HFF-Myc (cell line): ENCODE measurements around the gene TRIM14.

Experiments
- DNase-seq: peaks from one replicate; pipeline ENCODE4 v3.0.0-alpha.2; 2011; ENCODE audit warnings: low read depth; ENCODE audit errors: extremely low read depth
- H3K4me3 ChIP-seq: replicated peaks from 2 replicates; pipeline ENCODE4 v1.5.1; 2011; ENCODE audit warnings: low read depth, mild to moderate bottlenecking, control low read depth, low read length
- TF ChIP-seq, protein P1 (sequence below): IDR thresholded peaks from 2 replicates; pipeline ENCODE4 v1.5.1; 2012; ENCODE audit warnings: mild to moderate bottlenecking, low read depth, low read length, control low read depth; ENCODE audit errors: missing control alignments

TRIM14 gene

DNA sequence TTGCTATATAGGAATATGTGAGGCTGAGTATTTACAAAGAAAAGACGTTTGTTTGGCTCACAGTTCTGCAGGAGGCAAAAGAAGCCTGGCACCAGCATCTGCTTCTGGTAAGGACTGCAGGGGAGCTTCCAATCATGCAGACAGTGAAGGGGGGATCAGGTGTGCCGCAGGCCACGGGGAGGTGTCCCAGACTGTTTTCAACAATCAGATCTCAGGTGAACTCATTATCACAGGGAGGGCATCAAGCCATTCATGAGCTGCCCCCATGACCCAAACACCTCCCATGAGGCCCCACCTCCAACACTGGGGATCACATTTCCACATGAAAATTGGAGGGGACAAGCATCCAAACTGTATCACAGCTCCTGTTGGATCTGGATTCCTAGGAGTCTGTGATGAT, 30.4 kb upstream of the TRIM14 start:
- TF ChIP-seq, protein P1, sequence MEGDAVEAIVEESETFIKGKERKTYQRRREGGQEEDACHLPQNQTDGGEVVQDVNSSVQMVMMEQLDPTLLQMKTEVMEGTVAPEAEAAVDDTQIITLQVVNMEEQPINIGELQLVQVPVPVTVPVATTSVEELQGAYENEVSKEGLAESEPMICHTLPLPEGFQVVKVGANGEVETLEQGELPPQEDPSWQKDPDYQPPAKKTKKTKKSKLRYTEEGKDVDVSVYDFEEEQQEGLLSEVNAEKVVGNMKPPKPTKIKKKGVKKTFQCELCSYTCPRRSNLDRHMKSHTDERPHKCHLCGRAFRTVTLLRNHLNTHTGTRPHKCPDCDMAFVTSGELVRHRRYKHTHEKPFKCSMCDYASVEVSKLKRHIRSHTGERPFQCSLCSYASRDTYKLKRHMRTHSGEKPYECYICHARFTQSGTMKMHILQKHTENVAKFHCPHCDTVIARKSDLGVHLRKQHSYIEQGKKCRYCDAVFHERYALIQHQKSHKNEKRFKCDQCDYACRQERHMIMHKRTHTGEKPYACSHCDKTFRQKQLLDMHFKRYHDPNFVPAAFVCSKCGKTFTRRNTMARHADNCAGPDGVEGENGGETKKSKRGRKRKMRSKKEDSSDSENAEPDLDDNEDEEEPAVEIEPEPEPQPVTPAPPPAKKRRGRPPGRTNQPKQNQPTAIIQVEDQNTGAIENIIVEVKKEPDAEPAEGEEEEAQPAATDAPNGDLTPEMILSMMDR, result no peak
- H3K4me3 ChIP-seq, result no peak overlapping the region
- DNase-seq, result no peak

DNA sequence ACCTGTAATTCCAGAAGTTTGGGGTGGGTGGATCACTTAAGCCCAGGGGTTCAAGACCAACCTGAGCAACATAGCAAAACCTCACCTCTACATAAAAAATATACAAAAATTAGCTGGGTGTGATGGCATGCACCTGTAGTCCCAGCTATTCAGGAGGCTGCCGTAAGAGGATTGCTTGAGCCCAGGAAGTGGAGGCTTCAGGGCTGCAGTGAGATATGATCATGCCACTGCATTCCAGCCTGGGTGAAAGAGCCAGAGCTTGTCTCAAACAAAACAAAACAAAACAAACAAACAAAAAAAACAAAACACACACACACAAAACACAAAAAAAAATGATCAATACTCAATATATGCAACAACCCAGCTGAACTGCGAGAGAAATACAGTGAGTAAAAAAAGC, 29.5 kb upstream of the TRIM14 start:
- TF ChIP-seq, protein P1, result no peak
- no peak overlapping the region for H3K4me3 ChIP-seq
- DNase-seq, result no peak

DNA sequence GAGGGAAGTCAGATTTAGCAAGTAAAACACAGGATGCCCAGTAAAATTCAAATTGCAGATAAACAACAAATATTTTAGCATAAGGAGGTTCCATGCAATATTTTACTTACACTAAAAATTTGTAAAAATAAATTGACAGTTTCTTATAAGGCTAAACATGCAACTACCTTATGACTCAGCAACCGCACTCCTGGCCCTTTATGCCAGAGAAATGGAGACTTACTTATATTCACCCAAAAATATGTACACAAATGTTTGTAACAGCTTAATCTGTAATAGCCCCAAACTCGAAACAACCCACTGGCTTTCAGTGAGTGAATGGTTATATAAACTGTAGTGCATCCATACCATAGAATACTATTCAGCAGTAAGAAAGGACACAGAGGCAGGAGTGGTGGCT, 28.6 kb upstream of the TRIM14 start:
- no peak for DNase-seq
- H3K4me3 ChIP-seq, result no peak overlapping the region
- TF ChIP-seq, protein P1, result no peak

DNA sequence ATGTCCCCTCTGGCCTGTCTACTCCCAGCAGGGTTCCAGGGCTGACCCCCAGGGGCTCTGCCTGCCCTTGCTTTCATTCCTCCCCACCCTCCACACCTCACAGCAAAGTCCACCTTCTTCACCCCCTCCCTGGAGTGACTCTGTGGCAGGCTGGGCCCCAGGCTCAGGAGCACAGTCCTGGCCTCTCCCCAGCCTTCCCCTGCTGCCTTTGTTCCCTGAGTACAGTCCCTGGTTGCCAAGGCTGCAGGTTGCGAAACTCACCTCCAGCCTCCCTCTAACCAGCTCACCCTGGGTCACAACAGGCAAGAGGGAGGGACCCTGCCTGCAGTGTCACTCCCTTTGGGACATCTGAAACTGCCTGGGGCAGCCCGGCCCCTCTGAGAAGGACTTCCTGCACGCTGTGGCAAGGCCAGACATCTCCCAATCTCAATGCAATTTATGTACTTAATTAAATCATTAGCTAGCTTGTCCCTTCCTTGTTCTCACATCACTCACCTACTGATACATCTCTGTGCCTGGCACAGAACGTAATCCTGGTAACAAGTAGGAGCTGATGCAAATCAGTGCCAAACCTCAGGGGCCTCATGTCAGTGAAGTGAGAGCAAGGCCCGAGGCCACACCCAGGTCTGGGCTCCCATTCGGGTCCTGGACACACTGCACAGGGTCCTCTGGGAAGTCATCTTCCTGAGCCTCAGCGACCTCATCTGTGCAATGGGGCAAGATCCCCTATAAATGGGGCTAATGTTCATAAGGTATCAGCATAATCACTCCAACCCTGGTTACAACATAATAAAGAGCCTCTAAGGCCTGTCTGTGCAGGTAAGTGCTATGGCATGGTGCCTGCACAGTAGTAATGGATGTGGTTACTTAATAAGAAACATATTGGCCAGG, 27.3 kb upstream of the TRIM14 start:
- H3K4me3 ChIP-seq, result no peak overlapping the region
- TF ChIP-seq, protein P1, result no peak
- DNase-seq, result no peak

- TF ChIP-seq, protein P1, result no peak
- H3K4me3 ChIP-seq, result no peak overlapping the region
- no peak for DNase-seq
Measured at GRCh38 chr9:98144631-98145030, 25.6 kb upstream of the TRIM14 start.

- TF ChIP-seq, protein P1, result no peak
- no peak for DNase-seq
- no peak overlapping the region for H3K4me3 ChIP-seq
Measured at GRCh38 chr9:98144076-98144475, 25.1 kb upstream of the TRIM14 start.
